Esophagus muscularis mucosa (tissue), 4 donors: ENCODE data around the gene AGAP1. TPM values are rescaled to one million over a fixed set of nuclear protein-coding genes. Genes with fewer than 3 reads are reported as not detected.

Source experiments
- DNase-seq: peaks from one replicate; pipeline ENCODE4 v3.0.0-alpha.2; 2017; ENCODE audit errors: extremely low spot score
- H3K27ac ChIP-seq, 4 donors: fragments of 200-600 bp; sonication (generic); replicated peaks in 1 of 4; 1 replicate in 3 of 4; 2 replicates in 1 of 4; pipeline ENCODE4 v1.5.1; 2016 to 2019; ENCODE audit warnings: mild to moderate bottlenecking in 1 of 4
- H3K27me3 ChIP-seq, 4 donors: fragments of 200-600 bp; sonication (generic); one replicate each; pipeline versions ENCODE4 v1.5.1 to v1.6.0; 2016 to 2019
- H3K36me3 ChIP-seq, 4 donors: fragments of 200-600 bp; sonication (generic); one replicate each; pipeline ENCODE4 v1.5.1; 2016 to 2019
- H3K4me1 ChIP-seq, 4 donors: fragments of 200-600 bp; sonication (generic); one replicate each; pipeline ENCODE4 v1.5.1; 2016 to 2019
- H3K4me3 ChIP-seq, 4 donors: fragments of 200-600 bp; sonication (generic); 1 replicate in 2 of 4; 2 replicates in 2 of 4; pipeline ENCODE4 v1.5.1; 2016 to 2019; ENCODE audit warnings: mild to moderate bottlenecking in 4 of 4, moderate library complexity in 1 of 4
- H3K9me3 ChIP-seq, 4 donors: fragments of 200-600 bp; sonication (generic); 1 replicate in 3 of 4; 2 replicates in 1 of 4; pipeline ENCODE4 v1.5.1; 2016 to 2019
- CTCF ChIP-seq, 3 experiments: fragments of 200-600 bp in 2 of 3; fragments of 450-650 bp in 1 of 3; sonication (generic) in 2 of 3; IDR thresholded peaks; one replicate each; pipeline ENCODE4 v1.5.1; 2017 to 2019; ENCODE audit warnings: antibody characterized with exemption in 3 of 3, mild to moderate bottlenecking in 2 of 3, moderate library complexity in 1 of 3
- EP300 ChIP-seq: sonication (generic); formaldehyde crosslinking; IDR thresholded peaks from one replicate; pipeline ENCODE4 v1.6.1; 2017; ENCODE audit warnings: antibody characterized with exemption
- POLR2A ChIP-seq: fragments of 450-650 bp; IDR thresholded peaks from one replicate; pipeline ENCODE4 v1.6.1; 2017; ENCODE audit warnings: antibody characterized with exemption, moderate library complexity, mild to moderate bottlenecking, low read depth
- POLR2AphosphoS5 ChIP-seq, 2 donors: sonication (generic); formaldehyde crosslinking; IDR thresholded peaks; one replicate each; pipeline ENCODE4 v1.6.1; 2017; ENCODE audit warnings: antibody characterized with exemption in 2 of 2
- WGBS: methylation state at CpG from one replicate; pipeline ENCODE4 v1.1.5; 2018; 5-methylcytosine and 5-hydroxymethylcytosine counted together
- intact Hi-C: fragments of 100-400 bp; cut with DNase I; formaldehyde crosslinking; loops from one replicate; pipeline ENCODE4 v1.15.1; 2023
- total RNA-seq, 4 donors: library from RNA; depleted of rRNA; stranded (reverse); fragments of >200 nt; gene quantifications; one replicate each; pipeline versions ENCODE4 v1.1.0 to v1.2.1, GENCODE V29; 2016

The AGAP1 gene
- total RNA-seq, 4 donors from 2014 or later = 37.9 to 62.4 (median 47.2) TPM

GRCh38 chr2:236167297-236168109 lies 673.7 kb downstream of the AGAP1 start:
- TF ChIP-seq CTCF (IDR thresholded peaks at IDR 0.05) (peak in 2 of 3 experiments; percentile 11 to 20), POLR2A (no peak)
- Histone ChIP-seq H3K27me3 (peaks cover 13 to 100% (median 98%) of the 10 kb centered on the region in 4 donors), H3K4me3 (peak overlapping the region; percentile 44 to 55 (median 50)), H3K9me3 (no peaks in the 10 kb centered on the region), H3K36me3 (no peaks in the 10 kb centered on the region), H3K27ac (no peak overlapping the region), H3K4me1 (peaks cover 61 to 90% (median 81%) of the 10 kb centered on the region in 4 donors)
- no peak for DNase-seq
- intact Hi-C loops = no loop called here
- WGBS = 0% methylated on average over 2 of the region's 112 CpGs

GRCh38 chr2:236168110-236169080 lies 674.6 kb downstream of the AGAP1 start, which contains the start of gene GBX2:
Gene GBX2 (minus strand): TSS chr2:236168386. CDS start chr2:236167971, 415 bp downstream.
- intact Hi-C loops = no loop called here
- H3K9me3 ChIP-seq = no peaks in the 10 kb centered on the region
- TF ChIP-seq CTCF (IDR thresholded peaks at IDR 0.05) = no peak
- no peak for TF ChIP-seq EP300
- no peak for TF ChIP-seq POLR2A
- TF ChIP-seq POLR2AphosphoS5 (IDR thresholded peaks at IDR 0.05) = no peak
- no peak within 1 kb of the TSS for H3K27ac ChIP-seq
- 6% methylated on average over 32 of the region's 105 CpGs for WGBS
- no peak for DNase-seq
- peak within 1 kb of the TSS; percentile 44 to 55 (median 50) for H3K4me3 ChIP-seq
- H3K36me3 ChIP-seq = no peaks in the 10 kb centered on the region
- H3K4me1 ChIP-seq = peaks cover 56 to 93% (median 85%) of the 10 kb centered on the region in 4 donors
- H3K27me3 ChIP-seq = peaks cover 13 to 100% (median 98%) of the 10 kb centered on the region in 4 donors

- intact Hi-C loops = no loop called here
These were observed 675.4 kb downstream of the AGAP1 start for GRCh38 chr2:236169151-236169721.

More at GRCh38 chr2:236169151-236169721, 675.4 kb downstream of the AGAP1 start:
- Histone ChIP-seq H3K27ac (no peak overlapping the region), H3K4me1 (peaks cover 47 to 90% (median 77%) of the 10 kb centered on the region in 4 donors), H3K4me3 (no peak overlapping the region), H3K9me3 (no peaks in the 10 kb centered on the region), H3K36me3 (no peaks in the 10 kb centered on the region), H3K27me3 (peaks cover 13 to 100% (median 98%) of the 10 kb centered on the region in 4 donors)
- TF ChIP-seq POLR2AphosphoS5 (IDR thresholded peaks at IDR 0.05) = no peak
- TF ChIP-seq CTCF (IDR thresholded peaks at IDR 0.05) = no peak
- no peak for TF ChIP-seq POLR2A
- no peak for TF ChIP-seq EP300
- DNase-seq = no peak
- 10% methylated on average over 35 of the region's 36 CpGs for WGBS
